HG03558 (cell line): ENCODE results near the gene CEMP1.
A peak's percentile ranks its signal among the peaks of the same experiment; 100 is the strongest.
"Not testable (repeated sequence)": the region's sequence is repeated elsewhere in the genome, so short reads cannot be mapped to it uniquely, and the experiment has no call there.

ENCODE experiments used
- ATAC-seq: cut with Tn5 transposase; IDR thresholded peaks from one replicate; pipeline ENCODE4 v1.9.1; 2021; ENCODE audit warnings: moderate number of reproducible peaks; ENCODE audit not compliant: unreplicated experiment; ENCODE audit errors: extremely low read depth

CEMP1 gene

DNA sequence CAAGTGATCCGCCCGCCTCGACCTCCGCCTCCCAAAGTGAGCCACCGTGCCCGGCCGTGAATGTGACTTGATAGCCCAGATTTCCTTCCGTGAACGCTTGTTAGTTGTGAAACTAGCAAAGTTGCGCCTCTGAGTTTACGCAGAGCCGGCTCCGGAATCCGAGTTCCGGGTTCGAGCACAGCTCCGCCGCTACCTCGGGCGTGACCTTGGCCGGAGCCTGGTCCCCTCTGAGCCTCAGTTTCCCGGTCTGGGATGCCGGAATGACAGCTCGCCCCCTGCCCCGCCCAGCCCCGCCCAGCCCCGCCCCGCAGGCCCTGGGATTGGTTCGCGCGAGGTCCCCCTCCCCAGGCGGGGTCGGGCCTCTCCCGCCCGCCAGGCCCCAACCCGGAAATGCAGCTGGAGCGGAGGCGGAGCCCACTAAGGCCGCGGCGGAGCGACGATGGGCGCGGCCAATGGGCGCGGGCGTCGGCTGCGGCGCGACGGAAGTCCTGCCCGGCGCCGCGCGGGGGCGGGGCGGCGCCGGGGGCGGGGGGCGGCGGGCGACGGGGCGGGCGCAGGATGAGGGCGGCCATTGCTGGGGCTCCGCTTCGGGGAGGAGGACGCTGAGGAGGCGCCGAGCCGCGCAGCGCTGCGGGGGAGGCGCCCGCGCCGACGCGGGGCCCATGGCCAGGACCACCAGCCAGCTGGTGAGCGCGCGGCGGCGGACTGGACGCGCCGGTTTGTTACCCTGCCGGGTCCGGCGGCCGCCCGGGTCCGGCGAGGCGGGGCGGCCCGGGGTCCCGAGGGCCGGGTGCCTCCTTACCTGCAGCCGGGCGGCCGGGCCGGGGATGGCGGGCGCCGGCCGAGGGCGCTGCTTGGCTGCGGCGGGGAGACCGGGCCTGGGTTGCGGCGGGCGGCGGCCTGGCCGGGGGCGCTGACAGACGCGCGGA, 6.5 kb upstream of the CEMP1 start, which contains the start of gene PDPK1:
TSS of gene PDPK1 (plus strand) at position 571 of the 929 bp plus-strand sequence. CDS start at position 663, 92 bp downstream.
- ATAC-seq: peak; percentile 67

DNA sequence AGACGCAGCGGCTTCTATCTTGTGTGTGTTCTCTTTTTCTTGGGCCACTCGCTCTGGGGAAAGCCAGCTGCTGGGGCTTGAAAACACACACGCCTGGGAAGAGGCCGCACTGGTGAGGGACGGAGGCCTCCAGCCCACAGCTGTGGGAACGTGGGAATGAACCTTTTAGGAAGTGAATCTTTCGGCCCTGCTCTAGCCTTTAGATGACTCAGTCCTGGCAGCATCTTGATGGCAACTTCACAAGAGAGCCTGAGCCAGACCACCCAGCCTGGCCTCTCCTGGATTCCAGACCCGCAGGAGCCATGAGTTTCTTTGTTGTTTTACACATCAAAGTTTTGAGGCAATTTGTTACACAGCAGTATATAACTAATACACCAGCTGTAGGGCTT, 4.4 kb upstream of the CEMP1 start:
- no peak for ATAC-seq

DNA sequence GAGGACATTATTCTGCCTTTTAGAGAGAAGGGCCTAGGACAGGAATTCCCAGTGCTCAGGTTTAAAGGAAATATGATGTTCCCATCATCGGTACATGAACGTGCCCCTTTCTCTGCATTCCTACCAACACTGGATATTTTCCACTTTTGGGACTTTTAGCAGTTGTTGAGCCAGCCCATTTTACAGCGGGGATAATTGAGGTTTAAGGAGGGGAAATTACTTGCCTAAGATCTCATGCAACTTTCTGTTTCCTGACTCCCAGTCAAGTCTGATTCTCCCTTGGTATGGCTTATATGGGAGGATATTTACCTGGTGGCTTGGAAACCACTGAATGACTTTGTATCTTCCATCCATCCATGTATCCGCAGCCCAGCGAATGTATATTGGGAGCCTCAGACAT, 3.1 kb upstream of the CEMP1 start:
- not testable (repeated sequence) for ATAC-seq

DNA sequence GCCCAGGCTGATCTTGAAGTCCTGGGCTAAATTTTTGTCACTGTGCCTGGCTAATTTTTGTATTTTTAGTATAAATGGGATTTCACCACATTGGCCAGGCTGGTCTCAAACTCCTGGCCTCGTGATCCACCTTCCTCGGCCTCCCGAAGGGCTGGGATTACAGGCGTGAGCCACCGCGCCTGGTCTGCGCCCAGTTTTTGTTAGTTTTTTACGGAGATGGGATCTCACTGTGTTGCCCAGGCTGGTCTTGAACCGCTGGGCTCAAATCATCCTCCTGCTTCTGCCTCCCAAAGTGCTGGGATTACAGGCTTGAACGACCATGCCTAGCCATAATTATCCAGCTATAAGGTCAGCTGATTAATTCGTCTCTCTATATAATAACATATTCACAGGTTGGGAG, 2.7 kb upstream of the CEMP1 start:
- no peak for ATAC-seq

DNA sequence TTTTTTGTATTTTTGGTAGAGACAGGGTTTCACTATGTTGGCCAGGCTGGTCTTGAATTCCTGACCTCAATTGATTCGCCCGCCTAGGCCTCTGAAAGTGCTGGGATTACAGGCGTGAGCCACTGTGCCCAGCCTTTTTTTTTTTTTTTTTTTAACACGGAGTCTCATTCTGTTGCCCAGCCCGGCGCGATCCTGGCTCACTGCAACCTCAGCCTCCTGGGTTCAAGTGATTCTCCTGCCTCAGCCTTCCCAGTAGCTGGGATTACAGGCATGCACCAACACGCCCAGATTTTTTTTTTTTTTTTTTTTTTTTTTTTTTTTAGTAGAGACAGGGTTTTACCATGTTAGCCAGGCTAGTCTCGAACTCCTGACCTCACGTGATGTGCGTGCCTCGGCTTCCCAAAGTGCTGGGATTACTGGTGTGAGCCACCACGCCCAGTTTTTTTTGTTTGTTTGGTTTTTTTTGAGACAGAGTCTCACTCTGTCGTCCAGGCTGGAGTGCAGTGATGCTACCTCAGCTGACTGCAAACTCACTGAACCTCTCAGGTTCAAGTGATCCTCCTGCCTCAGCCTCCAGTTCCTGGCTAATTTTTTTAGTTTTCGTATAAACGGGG, 2.0 kb upstream of the CEMP1 start:
- ATAC-seq: not testable (repeated sequence)

DNA sequence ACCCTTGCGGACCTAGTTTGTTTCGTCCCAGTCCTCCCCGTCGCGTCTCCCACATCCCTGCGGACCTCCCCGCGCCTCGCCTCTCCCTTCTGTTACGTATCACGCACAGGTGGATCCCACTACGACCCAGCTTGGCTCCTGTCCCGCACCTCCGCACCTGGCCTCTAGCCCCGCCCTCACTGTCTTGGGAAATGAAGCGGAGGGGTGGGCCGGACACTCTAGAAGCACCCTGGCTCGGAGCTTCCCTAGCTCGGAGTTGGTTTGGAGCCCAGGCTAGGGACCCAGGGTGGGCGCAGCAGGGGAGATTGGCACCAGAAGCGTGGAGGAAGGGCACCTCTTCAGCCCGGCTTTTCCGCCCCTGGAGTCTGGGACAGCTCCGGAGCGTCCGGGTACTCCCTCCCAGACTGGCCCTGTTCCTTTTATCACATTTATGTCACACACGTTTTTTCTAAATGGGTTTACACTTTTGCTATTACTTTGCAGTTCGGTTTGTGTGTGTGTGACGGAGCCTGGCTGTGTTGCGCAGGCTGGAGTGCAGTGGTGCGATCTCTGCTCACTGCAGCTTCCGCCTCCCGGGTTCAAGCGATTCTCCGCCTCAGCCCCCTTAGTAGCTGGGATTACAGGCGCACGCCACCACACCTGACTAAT, 1.4 kb upstream of the CEMP1 start:
- ATAC-seq: no peak

DNA sequence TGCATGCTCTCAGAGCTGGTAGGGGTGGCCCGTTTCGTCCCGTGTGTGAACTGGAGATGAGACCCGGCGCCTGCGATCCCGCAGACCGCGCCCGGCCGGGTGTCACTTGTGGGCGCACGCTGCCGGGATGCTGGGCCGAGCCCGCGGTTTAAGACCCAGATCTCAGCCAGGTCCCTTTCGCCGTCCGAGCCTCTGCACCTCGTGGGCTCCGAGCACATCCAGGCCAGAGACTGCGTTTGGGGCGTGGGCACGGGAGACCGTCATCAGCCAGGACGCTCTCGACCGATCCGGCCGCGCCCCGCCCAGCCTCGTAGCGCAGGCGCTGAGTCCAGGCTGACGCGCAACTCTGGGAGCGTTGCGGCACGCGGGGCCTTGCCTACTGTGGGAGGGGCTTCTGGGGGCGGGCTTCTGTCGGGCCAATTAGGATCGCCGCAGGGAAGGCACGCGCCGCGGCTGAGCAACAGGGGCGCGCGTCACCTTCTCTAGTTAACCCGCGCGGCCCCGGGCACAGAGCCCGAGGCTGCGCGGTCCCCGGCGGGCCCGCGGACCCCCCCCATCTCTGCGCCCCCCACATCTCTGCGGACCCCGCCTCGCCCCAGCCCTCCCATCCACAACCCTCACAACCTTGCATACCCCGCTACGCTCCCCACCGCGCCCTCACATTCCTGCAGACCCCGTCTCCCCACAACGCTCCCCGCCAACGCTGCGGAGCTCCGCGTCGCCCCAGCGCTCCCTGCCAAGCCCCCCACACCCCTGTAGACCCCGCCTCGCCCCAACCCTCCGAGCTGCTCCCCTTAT, 687 bp upstream of the CEMP1 start:
- peak; percentile 67 for ATAC-seq

DNA sequence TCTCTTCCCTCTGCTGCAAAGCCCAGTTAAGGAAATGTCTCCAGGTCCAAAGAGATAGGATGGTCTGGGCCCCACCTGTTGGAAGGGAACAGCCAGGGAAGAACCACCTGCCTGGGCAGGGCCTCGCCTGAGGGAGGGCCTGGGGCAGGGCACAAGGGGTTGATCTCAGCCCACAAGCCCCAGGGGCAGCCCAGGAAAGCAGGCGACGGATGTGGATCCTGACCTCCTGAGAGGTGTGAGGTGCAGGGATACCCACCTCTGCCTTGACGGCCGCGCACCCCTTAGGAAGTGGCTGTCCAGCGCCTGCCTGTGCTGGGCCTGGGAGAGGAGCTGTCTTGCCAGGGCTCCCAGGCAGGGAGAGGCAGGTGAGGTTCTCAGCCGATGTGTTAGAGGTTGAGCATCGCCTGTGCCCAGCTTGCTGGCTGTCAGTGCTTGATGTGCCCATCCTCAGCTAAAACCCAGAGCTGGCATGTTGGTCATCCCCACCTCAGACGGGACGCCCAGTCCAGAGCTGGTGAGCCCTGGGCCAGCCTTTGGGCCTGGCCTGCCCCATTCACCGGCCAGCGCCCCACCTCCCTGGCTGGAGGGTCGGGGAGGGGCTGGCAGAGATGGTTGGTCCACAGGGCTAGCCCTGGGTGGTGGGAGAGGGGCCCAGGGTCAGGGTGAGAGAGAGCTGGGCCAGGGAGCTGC, 434 bp downstream of the CEMP1 start:
- ATAC-seq: no peak

DNA sequence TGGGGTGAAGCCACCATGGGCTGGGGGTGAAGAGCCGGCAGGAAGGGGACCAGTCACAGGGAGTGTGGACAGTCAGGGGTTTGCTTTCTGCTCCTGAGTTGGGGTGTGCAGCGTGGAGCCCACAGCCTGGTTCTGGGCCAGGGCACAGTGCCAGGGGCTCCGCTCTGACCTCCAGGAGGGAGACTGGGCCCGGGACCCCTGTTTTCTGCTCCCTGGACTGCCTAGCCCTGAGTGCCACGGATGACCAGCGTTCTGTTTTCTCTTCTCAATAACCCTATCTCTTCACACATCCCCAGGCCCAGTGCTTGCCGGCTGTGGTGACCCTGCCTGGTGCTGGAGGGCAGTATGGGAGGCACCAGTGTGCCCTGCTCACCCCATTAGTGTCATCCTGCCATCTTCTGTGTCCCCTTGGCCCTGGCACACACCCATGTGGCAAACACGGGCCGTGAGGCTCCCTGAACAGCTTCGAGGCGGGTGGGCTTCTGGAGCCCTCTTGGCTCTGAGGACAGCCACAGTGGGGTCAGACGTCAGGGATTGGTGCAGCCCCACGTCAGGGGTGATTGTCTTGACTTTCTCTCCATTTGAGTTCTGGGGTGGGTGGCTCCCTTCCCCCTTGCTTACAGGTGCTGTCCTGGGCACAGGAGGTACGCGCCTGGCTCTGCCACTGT, 1.1 kb downstream of the CEMP1 start:
- no peak for ATAC-seq

DNA sequence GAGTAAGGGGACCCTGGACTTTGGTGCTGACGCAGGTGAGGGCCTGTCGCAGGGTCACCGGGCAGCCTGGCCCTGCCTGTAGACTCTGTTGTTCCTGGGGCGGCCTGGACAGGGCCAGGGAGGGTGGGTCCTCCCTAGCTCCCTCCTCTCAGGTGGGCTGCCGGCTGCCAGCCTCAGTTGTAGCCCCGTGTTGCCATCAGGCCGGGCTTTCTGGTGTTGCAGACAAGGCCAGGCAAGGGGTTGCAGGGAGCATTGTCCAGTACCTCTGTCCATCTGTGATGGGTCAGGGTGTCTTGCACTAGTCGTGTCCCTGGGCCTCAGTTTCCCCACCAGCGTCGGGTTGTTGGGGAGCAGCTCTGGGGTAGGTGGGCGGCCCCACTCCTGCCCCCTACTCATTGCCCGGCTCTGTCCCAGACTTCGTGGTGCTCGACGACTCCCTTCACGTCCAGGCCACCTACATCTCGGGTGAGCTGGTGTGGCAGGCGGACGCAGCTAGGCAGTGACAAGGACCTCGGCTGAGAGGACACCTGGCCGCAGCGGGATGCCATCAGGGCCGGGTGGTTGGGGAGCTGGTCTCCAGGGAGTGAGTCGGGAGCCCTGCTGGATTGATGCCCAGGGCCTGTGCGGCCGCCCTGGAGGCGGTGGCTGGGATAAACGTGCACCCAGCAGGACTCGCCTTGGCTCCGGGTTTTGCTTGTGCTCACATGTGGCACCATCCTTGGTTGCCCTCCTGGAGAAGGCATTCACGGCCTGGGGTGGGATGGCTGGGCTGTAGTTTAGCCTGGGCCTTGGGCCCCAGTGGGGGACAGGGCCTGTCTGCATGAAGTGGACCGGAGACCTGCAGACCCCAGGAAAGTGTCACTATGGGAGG, 1.9 kb downstream of the CEMP1 start:
- no peak for ATAC-seq

DNA sequence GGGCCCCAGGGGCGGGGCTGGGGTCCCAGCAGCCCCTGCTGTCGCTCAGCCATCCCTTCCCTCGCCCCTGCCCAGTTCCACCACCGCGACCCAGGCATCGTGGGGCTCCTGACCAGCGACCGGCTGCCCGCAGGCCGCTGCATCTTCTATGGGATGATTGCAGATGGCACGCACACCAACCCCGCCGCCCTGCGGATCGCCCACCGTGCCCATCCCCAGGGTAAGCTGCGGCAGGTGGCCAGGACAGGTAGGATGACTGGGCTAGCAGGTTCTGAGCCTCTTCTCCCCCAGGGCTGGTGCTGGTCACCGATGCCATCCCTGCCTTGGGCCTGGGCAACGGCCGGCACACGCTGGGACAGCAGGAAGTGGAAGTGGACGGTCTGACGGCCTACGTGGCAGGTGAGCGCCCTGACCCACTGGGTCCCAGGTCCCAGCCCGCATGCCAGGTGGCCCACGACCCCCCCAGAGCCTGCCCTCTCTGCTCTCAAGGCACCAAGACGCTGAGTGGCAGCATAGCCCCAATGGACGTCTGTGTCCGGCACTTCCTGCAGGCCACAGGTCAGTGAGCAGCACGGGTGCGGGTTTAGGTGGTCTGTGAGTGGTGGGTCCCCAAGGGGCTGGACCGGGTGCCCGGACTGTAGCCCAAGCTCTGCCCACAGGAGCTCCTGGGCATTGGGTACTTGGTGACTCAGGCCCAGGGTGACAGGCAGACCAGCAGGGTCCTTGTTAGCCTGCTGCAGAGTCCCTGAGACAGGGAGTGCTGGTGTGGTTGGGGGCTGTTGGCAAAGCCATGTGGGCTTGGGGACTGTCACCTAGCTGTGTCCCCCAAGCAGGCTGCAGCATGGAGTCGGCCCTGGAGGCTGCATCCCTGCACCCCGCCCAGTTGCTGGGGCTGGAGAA, 2.8 kb downstream of the CEMP1 start:
- no peak for ATAC-seq

DNA sequence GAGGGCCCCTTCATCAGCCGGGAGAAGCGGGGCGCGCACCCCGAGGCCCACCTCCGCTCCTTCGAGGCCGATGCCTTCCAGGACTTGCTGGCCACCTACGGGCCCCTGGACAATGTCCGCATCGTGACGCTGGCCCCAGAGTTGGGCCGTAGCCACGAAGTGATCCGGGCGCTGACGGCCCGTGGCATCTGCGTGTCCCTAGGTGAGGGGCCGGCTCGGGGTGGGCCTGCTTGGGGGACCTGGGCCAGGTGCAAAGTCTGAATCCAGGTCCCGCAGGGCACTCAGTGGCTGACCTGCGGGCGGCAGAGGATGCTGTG, 3.5 kb downstream of the CEMP1 start:
- ATAC-seq: no peak

DNA sequence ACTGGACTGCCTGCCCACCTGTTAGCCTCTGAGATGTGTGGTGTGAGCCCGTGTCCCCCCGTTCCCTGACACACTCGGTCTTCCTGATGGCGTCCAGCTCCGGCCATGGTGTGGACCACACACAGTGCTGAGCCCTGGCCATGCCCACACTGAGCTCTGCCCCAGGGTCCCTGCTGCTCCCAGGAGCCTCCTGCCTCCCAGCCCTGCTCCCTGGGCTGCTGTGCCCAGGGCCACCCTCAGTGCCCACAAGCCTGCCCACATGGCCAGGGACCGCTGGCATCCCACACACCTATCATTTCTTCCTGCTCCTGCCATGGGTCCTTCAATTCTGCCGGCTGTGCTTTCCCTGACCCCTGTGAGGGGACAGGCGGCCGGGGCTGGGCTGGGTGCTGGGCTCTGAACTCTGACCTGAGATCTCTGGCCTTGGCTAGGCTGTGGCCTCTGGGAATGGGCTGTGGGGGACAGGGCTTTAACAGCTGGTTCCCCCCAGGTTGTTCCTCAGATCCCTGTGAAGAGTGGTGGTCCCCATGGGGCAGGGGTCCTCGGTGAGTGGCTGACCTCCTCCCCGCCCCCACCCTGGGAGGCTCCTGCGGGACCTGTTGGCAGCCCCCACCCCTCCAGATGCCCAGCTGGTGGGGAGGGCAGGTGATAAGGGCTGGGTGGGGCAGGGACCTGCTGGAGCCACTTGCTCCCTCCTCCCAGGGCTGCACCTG, 4.0 kb downstream of the CEMP1 start:
- ATAC-seq: no peak

DNA sequence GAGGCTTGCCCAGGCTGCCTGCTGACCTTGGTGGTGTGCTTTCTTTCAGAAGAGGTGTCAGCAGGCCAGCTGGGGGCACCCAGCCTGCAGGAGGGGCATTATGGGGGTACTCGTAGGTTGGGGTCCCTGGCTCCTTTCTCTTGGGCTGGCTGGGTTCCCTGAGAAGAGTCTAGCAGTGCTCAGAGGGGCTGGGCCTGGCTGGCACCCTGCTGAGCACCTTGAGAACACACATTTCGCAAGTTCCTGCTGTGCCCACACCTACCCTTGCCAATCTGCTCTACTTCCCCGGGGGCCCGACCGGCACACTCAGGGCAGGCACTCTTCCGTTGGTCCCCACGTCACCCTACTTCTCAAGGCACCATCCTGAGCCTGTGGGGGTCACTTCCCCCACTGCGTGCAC, 5.1 kb downstream of the CEMP1 start:
- ATAC-seq: no peak

DNA sequence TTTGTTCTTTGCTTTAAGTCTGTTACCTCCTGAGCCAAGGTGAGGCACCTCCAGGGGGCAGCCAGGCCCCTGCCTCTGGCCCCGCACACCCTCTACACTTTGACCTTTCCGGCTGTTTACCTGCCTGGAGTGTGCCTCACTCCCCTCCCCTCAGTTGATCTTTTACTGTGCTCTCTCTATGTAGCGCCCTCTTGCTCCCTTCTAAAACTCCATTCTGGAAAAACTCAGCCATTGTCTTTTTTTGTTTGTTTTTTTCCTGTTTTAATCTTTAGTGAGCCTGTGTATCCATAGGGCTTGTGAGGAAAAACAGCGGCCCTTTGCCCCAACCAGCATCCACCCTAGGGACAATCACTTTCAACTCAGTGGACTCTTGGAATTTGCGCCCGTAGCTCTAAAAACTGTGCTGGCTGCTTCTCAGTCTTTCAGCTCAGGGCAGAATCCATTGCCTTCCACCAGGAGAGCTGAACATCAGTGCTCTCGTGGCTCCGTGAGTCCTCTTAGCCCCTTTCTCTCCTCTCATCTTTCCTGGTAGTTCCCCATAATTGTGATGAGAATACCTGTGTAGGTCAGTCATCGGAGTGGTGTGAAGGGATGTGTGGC, 6.8 kb downstream of the CEMP1 start:
- no peak for ATAC-seq

DNA sequence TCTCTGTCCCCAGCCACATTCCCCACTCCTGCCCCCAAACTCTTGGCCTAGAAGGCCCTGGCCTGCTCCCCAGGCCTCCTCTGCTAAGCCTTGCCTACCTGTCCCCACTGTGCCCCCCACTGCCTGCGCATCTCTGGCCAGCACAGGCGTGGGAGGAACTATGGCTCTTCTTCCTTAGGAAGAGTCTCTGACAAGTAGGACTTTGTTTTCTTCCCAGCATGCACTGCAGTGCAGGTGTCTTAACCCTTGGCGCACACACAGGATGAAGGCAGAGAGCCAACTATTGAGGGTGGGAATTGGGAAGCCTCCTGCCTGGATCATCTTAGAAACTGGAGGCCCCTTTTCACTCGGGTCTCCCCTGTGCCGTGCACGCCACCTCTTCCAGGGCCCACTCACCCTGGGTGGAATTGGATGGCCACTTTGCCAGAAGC, 7.4 kb downstream of the CEMP1 start:
- no peak for ATAC-seq
